ENCODE data around the gene PARN. TPM values are rescaled to one million over a fixed set of nuclear protein-coding genes. Genes with fewer than 3 reads are reported as not detected.
"Not testable (repeated sequence)": the region's sequence is repeated elsewhere in the genome, so short reads cannot be mapped to it uniquely, and the experiment has no call there.

The PARN gene
- total RNA-seq, 2 donors from 2014 or later, result 24.1 to 99.9 TPM

GRCh38 chr16:14416184-14416583 is 213.9 kb downstream of the PARN start:
- peaks cover 26% of the 10 kb centered on the region for H3K4me1 ChIP-seq
- no peak overlapping the region for H3K27ac ChIP-seq
- no peak overlapping the region for H3K4me3 ChIP-seq
- no peaks in the 10 kb centered on the region for H3K9me3 ChIP-seq
- no peak for ATAC-seq
- no peak for DNase-seq
- no peaks in the 10 kb centered on the region for H3K27me3 ChIP-seq
- H3K36me3 ChIP-seq (replicated peaks in 1 of 2; ENCODE audit: insufficient read depth in 1 of 2, low read depth in 2 of 2), result no peaks in the 10 kb centered on the region
- WGBS, 2 donors, result 88 to 94% methylated on average over 3 of the region's 3 CpGs
- no peak for TF ChIP-seq CTCF (IDR thresholded peaks at IDR 0.05)
- no peak for TF ChIP-seq POLR2A (IDR thresholded peaks at IDR 0.05)
- intact Hi-C loops (cut with DNase I), result no loop called here

- Histone ChIP-seq H3K36me3 (replicated peaks in 1 of 2; ENCODE audit: insufficient read depth in 1 of 2, low read depth in 2 of 2) (no peaks in the 10 kb centered on the region), H3K4me3 (no peak overlapping the region), H3K4me1 (peaks cover 26% of the 10 kb centered on the region), H3K9me3 (no peaks in the 10 kb centered on the region), H3K27ac (no peak overlapping the region), H3K27me3 (no peaks in the 10 kb centered on the region)
- intact Hi-C loops (cut with DNase I), result no loop called here
- no peak for TF ChIP-seq POLR2A (IDR thresholded peaks at IDR 0.05)
- no peak for DNase-seq
- 73 to 80% methylated on average over 7 of the region's 7 CpGs for WGBS, 2 donors
- ATAC-seq, result no peak
These were observed 214.8 kb downstream of the PARN start for GRCh38 chr16:14415291-14415690.

GRCh38 chr16:14409563-14409962 is 220.5 kb downstream of the PARN start:
- Histone ChIP-seq H3K4me1 (no peaks in the 10 kb centered on the region), H3K27me3 (no peaks in the 10 kb centered on the region), H3K27ac (no peak overlapping the region), H3K4me3 (no peak overlapping the region), H3K36me3 (replicated peaks in 1 of 2; ENCODE audit: insufficient read depth in 1 of 2, low read depth in 2 of 2) (no peaks in the 10 kb centered on the region), H3K9me3 (no peaks in the 10 kb centered on the region)
- 73 to 84% methylated on average over 5 of the region's 5 CpGs for WGBS, 2 donors
- no peak for ATAC-seq
- peak in 1 of 4 donors; percentile 14 for DNase-seq
- intact Hi-C loops (cut with DNase I), result loop anchor here (10.0 kb wide), 1 partner anchor 55 kb away; no protein-coding TSS in a partner anchor
- TF ChIP-seq POLR2A (IDR thresholded peaks at IDR 0.05) (no peak), CTCF (IDR thresholded peaks at IDR 0.05) (no peak)

- TF ChIP-seq POLR2A (IDR thresholded peaks at IDR 0.05) (no peak), CTCF (IDR thresholded peaks at IDR 0.05) (no peak)
- no peaks in the 10 kb centered on the region for H3K36me3 ChIP-seq (replicated peaks in 1 of 2; ENCODE audit: insufficient read depth in 1 of 2, low read depth in 2 of 2)
- no peak overlapping the region for H3K27ac ChIP-seq
- H3K9me3 ChIP-seq, result no peaks in the 10 kb centered on the region
- DNase-seq, result no peak
- no peak for ATAC-seq
- H3K4me1 ChIP-seq, result no peaks in the 10 kb centered on the region
- intact Hi-C loops (cut with DNase I), result loop anchor here (10.0 kb wide), 1 partner anchor 57 kb away; no protein-coding TSS in a partner anchor
- no peaks in the 10 kb centered on the region for H3K27me3 ChIP-seq
- 88 to 93% methylated on average over 2 of the region's 2 CpGs for WGBS, 2 donors
- H3K4me3 ChIP-seq, result no peak overlapping the region
These were observed 222.2 kb downstream of the PARN start for GRCh38 chr16:14407786-14408399.

GRCh38 chr16:14405611-14406537 is 224.2 kb downstream of the PARN start:
- no peaks in the 10 kb centered on the region for H3K4me1 ChIP-seq
- TF ChIP-seq POLR2A (IDR thresholded peaks at IDR 0.05), result no peak
- TF ChIP-seq CTCF (IDR thresholded peaks at IDR 0.05), result no peak
- no peaks in the 10 kb centered on the region for H3K27me3 ChIP-seq
- H3K9me3 ChIP-seq, result no peaks in the 10 kb centered on the region
- peak; percentile 27 for ATAC-seq
- H3K27ac ChIP-seq, result no peak overlapping the region
- DNase-seq, result no peak
- H3K36me3 ChIP-seq (replicated peaks in 1 of 2; ENCODE audit: insufficient read depth in 1 of 2, low read depth in 2 of 2), result no peaks in the 10 kb centered on the region
- no peak overlapping the region for H3K4me3 ChIP-seq
- WGBS, 2 donors, result 59 to 73% methylated on average over 16 to 41 of the region's 43 CpGs
- intact Hi-C loops (cut with DNase I), result loop anchor here (10.0 kb wide), 1 partner anchor 59 kb away; no protein-coding TSS in a partner anchor

- H3K4me1 ChIP-seq; ATAC-seq; H3K27ac ChIP-seq; H3K4me3 ChIP-seq; H3K9me3 ChIP-seq; H3K27me3 ChIP-seq; H3K36me3 ChIP-seq (replicated peaks in 1 of 2; ENCODE audit: insufficient read depth in 1 of 2, low read depth in 2 of 2); DNase-seq: not testable (repeated sequence)
- intact Hi-C loops (cut with DNase I), result loop anchor here (10.0 kb wide), 1 partner anchor 62 kb away; no protein-coding TSS in a partner anchor
- WGBS, 2 donors, result 82 to 86% methylated on average over 8 of the region's 8 CpGs
These were observed 227.1 kb downstream of the PARN start for GRCh38 chr16:14403001-14403389.

- not testable (repeated sequence) for DNase-seq; H3K36me3 ChIP-seq (replicated peaks in 1 of 2; ENCODE audit: insufficient read depth in 1 of 2, low read depth in 2 of 2); H3K27me3 ChIP-seq; H3K27ac ChIP-seq; H3K4me3 ChIP-seq; ATAC-seq; H3K9me3 ChIP-seq; H3K4me1 ChIP-seq
- WGBS, 2 donors, result 85 to 91% methylated on average over 13 to 15 of the region's 15 CpGs
- intact Hi-C loops (cut with DNase I), result loop anchor here (10.0 kb wide), 1 partner anchor 62 kb away; no protein-coding TSS in a partner anchor
These were observed 227.7 kb downstream of the PARN start for GRCh38 chr16:14402114-14403000.

Data from body of pancreas (tissue), 4 donors.